Placental epithelial cell (primary cell): ENCODE measurements around the gene SEC24C. TPM values are rescaled to one million over a fixed set of nuclear protein-coding genes. Genes with fewer than 3 reads are reported as not detected.

Experiments
- small RNA-seq: library from RNA; depleted of rRNA; stranded (forward); fragments of <200 nt; gene quantifications from one replicate; pipeline ENCODE3, GENCODE V24; 2012
- total RNA-seq: library from RNA; depleted of rRNA; stranded (reverse); fragments of >200 nt; gene quantifications from 2 replicates; pipeline ENCODE4 v1.2.3, GENCODE V29; 2012

SEC24C gene
- total RNA-seq, result 56.1 and 94.3 TPM in 2 replicates

GRCh38 chr10:73743905-73744663, at the start of gene SEC24C:
Gene SEC24C (plus strand): TSS chr10:73744372. CDS start chr10:73746833, 2,461 bp downstream.

GRCh38 chr10:73697675-73698159, 46.5 kb upstream of the SEC24C start, which contains the start of gene AGAP5:
Gene AGAP5 (minus strand): TSS chr10:73698109. CDS start chr10:73697755, 354 bp downstream.

GRCh38 chr10:73781879-73782748, 37.9 kb downstream of the SEC24C start, which contains the start of gene CHCHD1:
Gene CHCHD1 (plus strand): TSS chr10:73782048. CDS start chr10:73782076, 28 bp downstream.

GRCh38 chr10:73785211-73785720, 41.1 kb downstream of the SEC24C start, which contains the start of gene ZSWIM8:
Gene ZSWIM8 (plus strand): TSS chr10:73785606. CDS start chr10:73785879, 273 bp downstream.

Small RNA genes lying within 50 kb of the gene (small RNA-seq; reads per million reads assigned to genes)
- gene AC022400.4, result not detected
- gene AC022400.9, result not detected
- gene RNA5SP320, result not detected
- gene ZSWIM8-AS1, result not detected

Other genes with a start within 250 kb of the SEC24C start
- 20.3 and 22.8 TPM in 2 replicates for gene PPP3CB, start 248.3 kb upstream of the SEC24C start, total RNA-seq
- gene USP54, start 153.0 kb upstream of the SEC24C start, total RNA-seq, result 7.9 and 8.5 TPM in 2 replicates
- gene MYOZ1, start 102.9 kb upstream of the SEC24C start, total RNA-seq, result 0.43 and 0.79 TPM in 2 replicates
- under 0.01 TPM in 1 of 2 replicates, not detected in the other for gene SYNPO2L, start 88.3 kb upstream of the SEC24C start, total RNA-seq
- gene AGAP5, start 46.3 kb upstream of the SEC24C start, total RNA-seq, result 2.7 and 4.9 TPM in 2 replicates
- gene CHCHD1, start 37.7 kb downstream of the SEC24C start, total RNA-seq, result 13.6 and 16.5 TPM in 2 replicates
- 85.6 and 122 TPM in 2 replicates for gene ZSWIM8, start 41.2 kb downstream of the SEC24C start, total RNA-seq
- 12.5 and 16.1 TPM in 2 replicates for gene NDST2, start 67.2 kb downstream of the SEC24C start, total RNA-seq
- gene CAMK2G, start 130.2 kb downstream of the SEC24C start, total RNA-seq, result 30.6 and 30.9 TPM in 2 replicates
- gene PLAU, start 166.8 kb downstream of the SEC24C start, total RNA-seq, result 2.7 and 7.0 TPM in 2 replicates